ENCODE data around the gene ATCAY.
"Not testable (repeated sequence)": the region's sequence is repeated elsewhere in the genome, so short reads cannot be mapped to it uniquely, and the experiment has no call there.

The ATCAY gene

DNA sequence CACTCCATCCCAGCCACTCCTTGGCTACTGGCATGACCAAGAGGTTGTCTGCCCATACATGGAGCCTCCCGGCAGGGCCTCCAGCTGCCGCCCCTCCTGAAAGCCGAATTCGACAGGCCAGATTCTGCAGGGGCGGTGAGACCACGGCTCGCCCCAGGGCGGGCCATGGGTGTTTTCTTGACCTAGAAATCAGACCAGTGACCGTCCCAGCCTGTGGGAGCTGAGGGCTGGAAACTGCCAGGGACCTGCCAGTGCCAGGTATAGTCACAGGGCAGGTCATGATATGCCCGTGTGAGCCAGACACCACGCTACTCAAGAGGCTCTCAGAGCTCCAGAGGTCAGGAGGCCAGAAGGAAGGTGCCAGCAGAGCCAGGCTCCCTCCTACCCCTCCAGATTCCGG lies 73.6 kb downstream of the ATCAY start:
- Histone ChIP-seq H3K36me3 (ENCODE audit: insufficient read depth, low read length) (no peaks in the 10 kb centered on the region), H2AFZ (ENCODE audit: low read length) (no peak overlapping the region), H3K4me1 (ENCODE audit: insufficient read depth, low read length, poor library complexity, severe bottlenecking) (peaks cover 7% of the 10 kb centered on the region), H3K9ac (ENCODE audit: low read depth, low read length, poor library complexity, severe bottlenecking) (no peak overlapping the region), H3K9me3 (ENCODE audit: insufficient read depth, low read depth, low read length) (no peaks in the 10 kb centered on the region), H3K9me2 (replicated peaks; ENCODE audit: low read depth, low read length) (no peaks in the 10 kb centered on the region), H3K27me3 (ENCODE audit: insufficient read depth, low read length, poor library complexity, severe bottlenecking) (no peaks in the 10 kb centered on the region), H4K20me1 (ENCODE audit: insufficient read depth, low read length, poor library complexity, severe bottlenecking) (no peaks in the 10 kb centered on the region), H3F3A (ENCODE audit: low read depth) (no peaks in the 10 kb centered on the region), H3K4me3 (ENCODE audit: low read length, poor library complexity, severe bottlenecking) (no peak overlapping the region), H3K4me2 (ENCODE audit: low read depth, low read length, poor library complexity, severe bottlenecking) (no peak overlapping the region), H3K79me2 (ENCODE audit: insufficient read depth, low read length) (peaks cover 10% of the 10 kb centered on the region; the same call in 1 of the 2 replicates)
- TF ChIP-seq EZH2phosphoT487 (IDR thresholded peaks at IDR 0.05; ENCODE audit: borderline replicate concordance): no peak
- TF ChIP-seq, protein P1, sequence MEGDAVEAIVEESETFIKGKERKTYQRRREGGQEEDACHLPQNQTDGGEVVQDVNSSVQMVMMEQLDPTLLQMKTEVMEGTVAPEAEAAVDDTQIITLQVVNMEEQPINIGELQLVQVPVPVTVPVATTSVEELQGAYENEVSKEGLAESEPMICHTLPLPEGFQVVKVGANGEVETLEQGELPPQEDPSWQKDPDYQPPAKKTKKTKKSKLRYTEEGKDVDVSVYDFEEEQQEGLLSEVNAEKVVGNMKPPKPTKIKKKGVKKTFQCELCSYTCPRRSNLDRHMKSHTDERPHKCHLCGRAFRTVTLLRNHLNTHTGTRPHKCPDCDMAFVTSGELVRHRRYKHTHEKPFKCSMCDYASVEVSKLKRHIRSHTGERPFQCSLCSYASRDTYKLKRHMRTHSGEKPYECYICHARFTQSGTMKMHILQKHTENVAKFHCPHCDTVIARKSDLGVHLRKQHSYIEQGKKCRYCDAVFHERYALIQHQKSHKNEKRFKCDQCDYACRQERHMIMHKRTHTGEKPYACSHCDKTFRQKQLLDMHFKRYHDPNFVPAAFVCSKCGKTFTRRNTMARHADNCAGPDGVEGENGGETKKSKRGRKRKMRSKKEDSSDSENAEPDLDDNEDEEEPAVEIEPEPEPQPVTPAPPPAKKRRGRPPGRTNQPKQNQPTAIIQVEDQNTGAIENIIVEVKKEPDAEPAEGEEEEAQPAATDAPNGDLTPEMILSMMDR (conservative IDR thresholded peaks at IDR 0.05; ENCODE audit: low read length): no peak

DNA sequence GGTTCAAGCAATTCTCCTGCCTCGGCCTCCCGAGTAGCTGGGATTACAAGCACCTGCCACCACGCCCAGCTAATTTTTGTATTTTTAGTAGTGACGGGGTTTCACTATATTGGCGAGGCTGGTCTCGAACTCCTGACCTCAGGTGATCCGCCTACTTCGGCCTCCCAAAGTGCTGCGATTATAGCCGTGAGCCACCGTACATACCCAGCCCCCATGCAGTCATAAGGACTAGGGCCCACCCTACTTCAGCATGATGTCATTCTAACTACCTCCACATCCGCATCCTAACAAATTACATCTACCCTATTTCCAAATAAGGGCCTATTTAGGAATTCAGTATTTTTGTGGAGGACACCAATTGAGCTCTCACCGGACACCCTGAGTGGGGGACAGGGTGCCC lies 74.8 kb downstream of the ATCAY start:
- not testable (repeated sequence) for H3K4me3 ChIP-seq (ENCODE audit: low read length, poor library complexity, severe bottlenecking); H3K36me3 ChIP-seq (ENCODE audit: insufficient read depth, low read length); H3K9me2 ChIP-seq (replicated peaks; ENCODE audit: low read depth, low read length); H3K9me3 ChIP-seq (ENCODE audit: insufficient read depth, low read depth, low read length); H3F3A ChIP-seq (ENCODE audit: low read depth); H3K9ac ChIP-seq (ENCODE audit: low read depth, low read length, poor library complexity, severe bottlenecking); H3K27me3 ChIP-seq (ENCODE audit: insufficient read depth, low read length, poor library complexity, severe bottlenecking); H2AFZ ChIP-seq (ENCODE audit: low read length); H4K20me1 ChIP-seq (ENCODE audit: insufficient read depth, low read length, poor library complexity, severe bottlenecking); H3K4me1 ChIP-seq (ENCODE audit: insufficient read depth, low read length, poor library complexity, severe bottlenecking); H3K79me2 ChIP-seq (ENCODE audit: insufficient read depth, low read length); H3K4me2 ChIP-seq (ENCODE audit: low read depth, low read length, poor library complexity, severe bottlenecking)

DNA sequence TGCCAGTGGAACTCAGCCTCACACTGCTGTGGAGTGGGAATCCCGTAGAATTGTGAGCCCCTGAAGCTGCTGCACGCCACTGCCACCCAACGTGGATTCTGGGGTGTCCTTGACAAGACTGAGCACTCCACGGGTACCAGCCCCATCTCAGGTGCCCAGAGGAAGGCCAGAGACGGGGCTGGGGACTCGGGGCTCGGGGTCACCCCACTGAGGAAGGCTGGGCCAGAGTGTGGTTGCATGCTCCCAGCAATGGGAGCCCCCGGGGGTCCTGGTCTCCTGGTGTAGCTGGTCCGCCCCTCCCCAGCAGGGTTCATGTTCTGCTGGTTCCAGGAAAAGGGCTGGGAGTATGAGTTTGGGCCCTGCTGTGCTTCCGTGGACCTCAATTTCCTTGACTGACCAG lies 75.2 kb downstream of the ATCAY start:
- Histone ChIP-seq H3K27me3 (ENCODE audit: insufficient read depth, low read length, poor library complexity, severe bottlenecking) (no peaks in the 10 kb centered on the region), H3K4me3 (ENCODE audit: low read length, poor library complexity, severe bottlenecking) (no peak overlapping the region), H3F3A (ENCODE audit: low read depth) (no peaks in the 10 kb centered on the region), H3K9me2 (replicated peaks; ENCODE audit: low read depth, low read length) (no peaks in the 10 kb centered on the region), H4K20me1 (ENCODE audit: insufficient read depth, low read length, poor library complexity, severe bottlenecking) (no peaks in the 10 kb centered on the region), H3K4me2 (ENCODE audit: low read depth, low read length, poor library complexity, severe bottlenecking) (no peak overlapping the region), H3K79me2 (ENCODE audit: insufficient read depth, low read length) (peaks cover 10% of the 10 kb centered on the region; the same call in 1 of the 2 replicates), H3K9me3 (ENCODE audit: insufficient read depth, low read depth, low read length) (no peaks in the 10 kb centered on the region), H2AFZ (ENCODE audit: low read length) (no peak overlapping the region), H3K36me3 (ENCODE audit: insufficient read depth, low read length) (peaks cover 5% of the 10 kb centered on the region; the same call in 1 of the 2 replicates), H3K9ac (ENCODE audit: low read depth, low read length, poor library complexity, severe bottlenecking) (no peak overlapping the region), H3K4me1 (ENCODE audit: insufficient read depth, low read length, poor library complexity, severe bottlenecking) (no peaks in the 10 kb centered on the region)
- TF ChIP-seq, protein P1 (conservative IDR thresholded peaks at IDR 0.05; ENCODE audit: low read length): no peak
- TF ChIP-seq EZH2phosphoT487 (IDR thresholded peaks at IDR 0.05; ENCODE audit: borderline replicate concordance): no peak
